Measurements from ENCODE around the gene WDR12.
A peak's percentile ranks its signal among the peaks of the same experiment; 100 is the strongest.
"Not testable (repeated sequence)": the region's sequence is repeated elsewhere in the genome, so short reads cannot be mapped to it uniquely, and the experiment has no call there.

Gene WDR12

GRCh38 chr2:202908186-202908585 is 3.3 kb downstream of the WDR12 start:
- DNase-seq: no peak
- intact Hi-C loops (cut with DNase I): no loop called here

GRCh38 chr2:202905507-202905906 is 6.0 kb downstream of the WDR12 start:
- intact Hi-C loops (cut with DNase I); DNase-seq: not testable (repeated sequence)

GRCh38 chr2:202885190-202885589 is 26.3 kb downstream of the WDR12 start:
- intact Hi-C loops (cut with DNase I): no loop called here
- no peak for DNase-seq

- intact Hi-C loops (cut with DNase I): no loop called here
- no peak for DNase-seq
These were observed 27.3 kb downstream of the WDR12 start for GRCh38 chr2:202883987-202884675.

- intact Hi-C loops (cut with DNase I): no loop called here
- DNase-seq: no peak
These were observed 29.9 kb downstream of the WDR12 start for GRCh38 chr2:202881570-202881969.

GRCh38 chr2:202877699-202878098 is 33.8 kb downstream of the WDR12 start:
- intact Hi-C loops (cut with DNase I): loop anchor here (10.0 kb wide), 1 partner anchor 303 kb away; no protein-coding TSS in a partner anchor

GRCh38 chr2:202871300-202872141 is 40.0 kb downstream of the WDR12 start, which contains the start of gene ICA1L:
TSS of gene ICA1L (minus strand) at chr2:202871766. CDS start at chr2:202829009, 42,757 bp downstream.
- intact Hi-C loops (cut with DNase I): loop anchor here (10.0 kb wide), 1 partner anchor 297 kb away; no protein-coding TSS in a partner anchor
- DNase-seq: peak; percentile 41 to 94 (median 64)

More at GRCh38 chr2:202877699-202878098, 33.8 kb downstream of the WDR12 start:
- no peak for DNase-seq

- DNase-seq: peak; percentile 37 to 92 (median 56)
- intact Hi-C loops (cut with DNase I): loop anchor here (10.0 kb wide), 1 partner anchor 296 kb away; no protein-coding TSS in a partner anchor
These were observed 40.8 kb downstream of the WDR12 start for GRCh38 chr2:202870431-202871299.

GRCh38 chr2:202861987-202862386 is 49.5 kb downstream of the WDR12 start:
- intact Hi-C loops (cut with DNase I): no loop called here
- no peak for DNase-seq

GRCh38 chr2:202858601-202859000 is 52.9 kb downstream of the WDR12 start:
- intact Hi-C loops (cut with DNase I): no loop called here
- no peak for DNase-seq

- intact Hi-C loops (cut with DNase I); DNase-seq: not testable (repeated sequence)
These were observed 62.1 kb downstream of the WDR12 start for GRCh38 chr2:202849343-202849742.

GRCh38 chr2:202848813-202849212 is 62.7 kb downstream of the WDR12 start:
- intact Hi-C loops (cut with DNase I): no loop called here

GRCh38 chr2:202847693-202848524 is 63.6 kb downstream of the WDR12 start:
- no peak for DNase-seq
- intact Hi-C loops (cut with DNase I): no loop called here

More at GRCh38 chr2:202848813-202849212, 62.7 kb downstream of the WDR12 start:
- peak in 1 of 10 donors; percentile 80 for DNase-seq

- no peak for DNase-seq
- intact Hi-C loops (cut with DNase I): no loop called here
These were observed 66.8 kb downstream of the WDR12 start for GRCh38 chr2:202844656-202845055.

GRCh38 chr2:202842690-202843089 is 68.8 kb downstream of the WDR12 start:
- intact Hi-C loops (cut with DNase I): no loop called here
- no peak for DNase-seq

GRCh38 chr2:202841090-202841867 is 70.2 kb downstream of the WDR12 start:
- no peak for DNase-seq
- intact Hi-C loops (cut with DNase I): no loop called here

- peak in 1 of 10 donors; percentile 25 for DNase-seq
- intact Hi-C loops (cut with DNase I): no loop called here
These were observed 79.9 kb downstream of the WDR12 start for GRCh38 chr2:202831242-202832220.

Measured in posterior cingulate gyrus (tissue), 11 donors.